GM23338 (cell line): ENCODE measurements around the gene AKR1E2. TPM values are rescaled to one million over a fixed set of nuclear protein-coding genes. Genes with fewer than 3 reads are reported as not detected.

Source experiments
- ATAC-seq: fragments of 200-7000 bp; cut with Tn5 transposase; 3 replicates; pipeline ENCODE4 v1.9.1; 2020
- DNase-seq: peaks from one replicate; pipeline ENCODE4 v3.0.0-alpha.2; 2015; ENCODE audit warnings: low spot score
- H2AFZ ChIP-seq: fragments of 200-600 bp; sonication (generic); 2 replicates; pipeline ENCODE4 v1.8.0; 2016; ENCODE audit warnings: antibody characterized with exemption, mild to moderate bottlenecking, moderate library complexity
- H3F3A ChIP-seq: fragments of 200-600 bp; sonication (generic); replicated peaks from 2 replicates; pipeline ENCODE4 v1.8.0; 2017; ENCODE audit warnings: antibody characterized with exemption, mixed run types, low read depth
- H3K27ac ChIP-seq: fragments of 200-600 bp; sonication (generic); 2 replicates; pipeline ENCODE4 v1.6.1; 2016; ENCODE audit warnings: low read depth
- H3K27me3 ChIP-seq: fragments of 200-600 bp; sonication (generic); 2 replicates; pipeline ENCODE4 v1.8.0; 2016; ENCODE audit warnings: mild to moderate bottlenecking, mixed run types, moderate library complexity; ENCODE audit not compliant: insufficient read depth
- H3K36me3 ChIP-seq: fragments of 200-600 bp; sonication (generic); 2 replicates; pipeline ENCODE4 v1.8.0; 2016; ENCODE audit warnings: mild to moderate bottlenecking; ENCODE audit not compliant: insufficient read depth
- H3K4me1 ChIP-seq: fragments of 200-600 bp; sonication (generic); 2 replicates; pipeline ENCODE4 v1.8.0; 2016; ENCODE audit warnings: mild to moderate bottlenecking, moderate library complexity; ENCODE audit not compliant: insufficient read depth
- H3K4me2 ChIP-seq: fragments of 200-600 bp; sonication (generic); 2 replicates; pipeline ENCODE4 v1.7.1; 2017; ENCODE audit warnings: mixed run types
- H3K4me3 ChIP-seq: fragments of 200-600 bp; sonication (generic); 2 replicates; pipeline ENCODE4 v1.6.1; 2016; ENCODE audit warnings: mixed run types
- H3K79me2 ChIP-seq: fragments of 200-600 bp; sonication (generic); replicated peaks from 2 replicates; pipeline ENCODE4 v1.8.0; 2017; ENCODE audit warnings: mild to moderate bottlenecking; ENCODE audit not compliant: insufficient read depth
- H3K9me2 ChIP-seq: fragments of 200-600 bp; sonication (generic); 2 replicates; pipeline ENCODE4 v1.8.0; 2017; ENCODE audit not compliant: insufficient read depth
- H4K20me1 ChIP-seq: fragments of 200-600 bp; sonication (generic); replicated peaks from 2 replicates; pipeline ENCODE4 v1.8.0; 2017; ENCODE audit warnings: mild to moderate bottlenecking; ENCODE audit not compliant: insufficient read depth
- H3K27ac Mint-ChIP-seq: 2 replicates; pipeline ENCODE4 v1.8.0; 2020; ENCODE audit warnings: inconsistent platforms, mild to moderate bottlenecking, moderate library complexity, mixed read lengths
- H3K27me3 Mint-ChIP-seq: 3 replicates; pipeline ENCODE4 v1.8.0; 2022; ENCODE audit warnings: low read depth, mild to moderate bottlenecking, moderate library complexity, mixed read lengths, inconsistent platforms; ENCODE audit not compliant: insufficient read depth, poor library complexity
- H3K36me3 Mint-ChIP-seq: 3 replicates; pipeline ENCODE4 v1.8.0; 2021; ENCODE audit warnings: low read depth, mild to moderate bottlenecking, inconsistent platforms, moderate library complexity, mixed read lengths
- H3K4me1 Mint-ChIP-seq: 3 replicates; pipeline ENCODE4 v1.8.0; 2020; ENCODE audit warnings: mild to moderate bottlenecking, inconsistent platforms, mixed read lengths
- H3K4me3 Mint-ChIP-seq: 3 replicates; pipeline ENCODE4 v1.8.0; 2021; ENCODE audit warnings: moderate library complexity, mild to moderate bottlenecking, inconsistent platforms, mixed read lengths
- H3K9me3 Mint-ChIP-seq: 3 replicates; pipeline ENCODE4 v1.8.0; 2020; ENCODE audit warnings: moderate library complexity, mild to moderate bottlenecking, inconsistent platforms, mixed read lengths
- CREB1 ChIP-seq: fragments of 250-450 bp; sonication (Bioruptor Pico); IDR thresholded peaks from 2 replicates; pipeline ENCODE4 v1.5.0; 2020; ENCODE audit warnings: low read depth, mild to moderate bottlenecking, moderate library complexity
- EZH2 ChIP-seq: fragments of 200-600 bp; sonication (generic); IDR thresholded peaks from one replicate; pipeline ENCODE4 v1.8.0; 2017; ENCODE audit warnings: antibody characterized with exemption, mild to moderate bottlenecking, low read depth; ENCODE audit not compliant: unreplicated experiment
- EZH2phosphoT487 ChIP-seq: fragments of 200-600 bp; sonication (generic); IDR thresholded peaks from one replicate; pipeline ENCODE4 v1.8.1; 2018; ENCODE audit warnings: antibody characterized with exemption; ENCODE audit not compliant: unreplicated experiment
- JUNB ChIP-seq: IDR thresholded peaks from one replicate; pipeline ENCODE4 v1.6.1; 2016; ENCODE audit warnings: antibody characterized with exemption; ENCODE audit not compliant: unreplicated experiment
- NANOG ChIP-seq: IDR thresholded peaks from 2 replicates; pipeline ENCODE4 v1.6.1; 2016; ENCODE audit warnings: antibody characterized with exemption, borderline replicate concordance
- ZNF114 ChIP-seq: fragments of 250-450 bp; sonication (Bioruptor Pico); IDR thresholded peaks from 2 replicates; pipeline ENCODE4 v1.5.0; 2020; ENCODE audit warnings: mild to moderate bottlenecking, moderate library complexity
- ZNF331 ChIP-seq: fragments of 250-450 bp; sonication (Bioruptor Pico); IDR thresholded peaks from 2 replicates; pipeline ENCODE4 v1.5.0; 2020; ENCODE audit warnings: low read depth, mild to moderate bottlenecking, moderate library complexity
- polyA plus RNA-seq: library from polyadenylated mRNA; unstranded; fragments of >200 nt; fragmentation: Nextera tagmentation; extraction: Ambion mirVana; gene quantifications from 2 replicates; pipeline ENCODE4 v1.2.1, GENCODE V29; 2016
- total RNA-seq: library from RNA; depleted of rRNA; stranded (reverse); fragments of >200 nt; shearing (Covaris generic); gene quantifications from 2 replicates; pipeline ENCODE4 v1.2.3, GENCODE V29; 2014
- TF ChIP-seq, protein P1 (sequence below): IDR thresholded peaks from one replicate; pipeline ENCODE4 v1.6.1; 2018; ENCODE audit warnings: antibody characterized with exemption; ENCODE audit not compliant: unreplicated experiment
- TF ChIP-seq, protein P2 (sequence below): IDR thresholded peaks from 2 replicates; pipeline ENCODE4 v1.6.1; 2016; ENCODE audit warnings: antibody characterized with exemption
- TF ChIP-seq, protein P3 (sequence below): fragments of 250-450 bp; sonication (Bioruptor Pico); IDR thresholded peaks from 2 replicates; pipeline ENCODE4 v1.5.0; 2020; ENCODE audit warnings: mild to moderate bottlenecking, moderate library complexity
- TF ChIP-seq, protein P4 (sequence below), 2 experiments: fragments of 200-600 bp in 1 of 2; sonication (generic) in 1 of 2; conservative IDR thresholded peaks; 2 replicates each; pipeline versions ENCODE4 v1.5.1 to v1.6.1; 2016 to 2017; ENCODE audit warnings: antibody characterized with exemption in 2 of 2, low read depth in 2 of 2, mild to moderate bottlenecking in 2 of 2, moderate library complexity in 1 of 2

The AKR1E2 gene
- total and polyA plus RNA-seq, 2 experiments from 2014 or later, result 2.2 to 4.3 TPM

DNA sequence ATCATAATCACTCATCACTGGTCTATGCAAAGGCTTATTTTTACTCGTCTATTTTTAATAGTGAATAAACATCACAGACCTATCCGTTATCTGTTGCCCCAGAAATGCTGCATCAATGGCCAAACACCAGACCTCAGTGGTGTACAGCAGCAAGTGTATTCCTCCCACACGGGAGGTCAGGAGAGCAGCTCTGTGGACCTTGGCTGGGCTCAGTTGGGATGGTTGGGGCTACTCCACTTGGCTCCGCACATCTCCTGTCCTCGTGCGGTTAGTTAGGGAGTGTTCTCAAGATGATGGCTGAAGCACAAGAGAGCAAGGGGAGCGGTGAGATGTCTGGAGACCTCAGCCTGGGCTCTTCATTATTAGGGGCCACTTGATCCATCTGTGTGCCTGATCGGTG lies 2.0 kb downstream of the AKR1E2 start:
- Histone ChIP-seq H3K36me3 (no peaks in the 10 kb centered on the region), H3K27ac (no peak overlapping the region), H3K4me2 (no peak overlapping the region), H3K27me3 (peaks cover 21% of the 10 kb centered on the region; the same call in 1 of the 2 replicates), H3F3A (0 out of 2 replicates have a peak, but pooled peaks cover 2% of the 10 kb centered on the region), H3K79me2 (no peaks in the 10 kb centered on the region), H3K4me1 (no peaks in the 10 kb centered on the region; the same call in 1 of the 2 replicates), H2AFZ (no peak overlapping the region), H3K9me2 (no peaks in the 10 kb centered on the region), H3K4me3 (no peak overlapping the region), H4K20me1 (no peaks in the 10 kb centered on the region)
- H3K9me3 Mint-ChIP-seq, result peaks cover 11% of the 10 kb centered on the region
- H3K27ac Mint-ChIP-seq, result no peak overlapping the region
- H3K36me3 Mint-ChIP-seq, result peaks cover 2% of the 10 kb centered on the region; the same call in 2 of the 3 replicates
- H3K4me3 Mint-ChIP-seq, result no peak overlapping the region
- no peak for ATAC-seq
- TF ChIP-seq, protein P1, sequence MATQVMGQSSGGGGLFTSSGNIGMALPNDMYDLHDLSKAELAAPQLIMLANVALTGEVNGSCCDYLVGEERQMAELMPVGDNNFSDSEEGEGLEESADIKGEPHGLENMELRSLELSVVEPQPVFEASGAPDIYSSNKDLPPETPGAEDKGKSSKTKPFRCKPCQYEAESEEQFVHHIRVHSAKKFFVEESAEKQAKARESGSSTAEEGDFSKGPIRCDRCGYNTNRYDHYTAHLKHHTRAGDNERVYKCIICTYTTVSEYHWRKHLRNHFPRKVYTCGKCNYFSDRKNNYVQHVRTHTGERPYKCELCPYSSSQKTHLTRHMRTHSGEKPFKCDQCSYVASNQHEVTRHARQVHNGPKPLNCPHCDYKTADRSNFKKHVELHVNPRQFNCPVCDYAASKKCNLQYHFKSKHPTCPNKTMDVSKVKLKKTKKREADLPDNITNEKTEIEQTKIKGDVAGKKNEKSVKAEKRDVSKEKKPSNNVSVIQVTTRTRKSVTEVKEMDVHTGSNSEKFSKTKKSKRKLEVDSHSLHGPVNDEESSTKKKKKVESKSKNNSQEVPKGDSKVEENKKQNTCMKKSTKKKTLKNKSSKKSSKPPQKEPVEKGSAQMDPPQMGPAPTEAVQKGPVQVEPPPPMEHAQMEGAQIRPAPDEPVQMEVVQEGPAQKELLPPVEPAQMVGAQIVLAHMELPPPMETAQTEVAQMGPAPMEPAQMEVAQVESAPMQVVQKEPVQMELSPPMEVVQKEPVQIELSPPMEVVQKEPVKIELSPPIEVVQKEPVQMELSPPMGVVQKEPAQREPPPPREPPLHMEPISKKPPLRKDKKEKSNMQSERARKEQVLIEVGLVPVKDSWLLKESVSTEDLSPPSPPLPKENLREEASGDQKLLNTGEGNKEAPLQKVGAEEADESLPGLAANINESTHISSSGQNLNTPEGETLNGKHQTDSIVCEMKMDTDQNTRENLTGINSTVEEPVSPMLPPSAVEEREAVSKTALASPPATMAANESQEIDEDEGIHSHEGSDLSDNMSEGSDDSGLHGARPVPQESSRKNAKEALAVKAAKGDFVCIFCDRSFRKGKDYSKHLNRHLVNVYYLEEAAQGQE, result no peak
- TF ChIP-seq, protein P2, sequence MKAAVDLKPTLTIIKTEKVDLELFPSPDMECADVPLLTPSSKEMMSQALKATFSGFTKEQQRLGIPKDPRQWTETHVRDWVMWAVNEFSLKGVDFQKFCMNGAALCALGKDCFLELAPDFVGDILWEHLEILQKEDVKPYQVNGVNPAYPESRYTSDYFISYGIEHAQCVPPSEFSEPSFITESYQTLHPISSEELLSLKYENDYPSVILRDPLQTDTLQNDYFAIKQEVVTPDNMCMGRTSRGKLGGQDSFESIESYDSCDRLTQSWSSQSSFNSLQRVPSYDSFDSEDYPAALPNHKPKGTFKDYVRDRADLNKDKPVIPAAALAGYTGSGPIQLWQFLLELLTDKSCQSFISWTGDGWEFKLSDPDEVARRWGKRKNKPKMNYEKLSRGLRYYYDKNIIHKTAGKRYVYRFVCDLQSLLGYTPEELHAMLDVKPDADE, result no peak
- TF ChIP-seq, protein P3, sequence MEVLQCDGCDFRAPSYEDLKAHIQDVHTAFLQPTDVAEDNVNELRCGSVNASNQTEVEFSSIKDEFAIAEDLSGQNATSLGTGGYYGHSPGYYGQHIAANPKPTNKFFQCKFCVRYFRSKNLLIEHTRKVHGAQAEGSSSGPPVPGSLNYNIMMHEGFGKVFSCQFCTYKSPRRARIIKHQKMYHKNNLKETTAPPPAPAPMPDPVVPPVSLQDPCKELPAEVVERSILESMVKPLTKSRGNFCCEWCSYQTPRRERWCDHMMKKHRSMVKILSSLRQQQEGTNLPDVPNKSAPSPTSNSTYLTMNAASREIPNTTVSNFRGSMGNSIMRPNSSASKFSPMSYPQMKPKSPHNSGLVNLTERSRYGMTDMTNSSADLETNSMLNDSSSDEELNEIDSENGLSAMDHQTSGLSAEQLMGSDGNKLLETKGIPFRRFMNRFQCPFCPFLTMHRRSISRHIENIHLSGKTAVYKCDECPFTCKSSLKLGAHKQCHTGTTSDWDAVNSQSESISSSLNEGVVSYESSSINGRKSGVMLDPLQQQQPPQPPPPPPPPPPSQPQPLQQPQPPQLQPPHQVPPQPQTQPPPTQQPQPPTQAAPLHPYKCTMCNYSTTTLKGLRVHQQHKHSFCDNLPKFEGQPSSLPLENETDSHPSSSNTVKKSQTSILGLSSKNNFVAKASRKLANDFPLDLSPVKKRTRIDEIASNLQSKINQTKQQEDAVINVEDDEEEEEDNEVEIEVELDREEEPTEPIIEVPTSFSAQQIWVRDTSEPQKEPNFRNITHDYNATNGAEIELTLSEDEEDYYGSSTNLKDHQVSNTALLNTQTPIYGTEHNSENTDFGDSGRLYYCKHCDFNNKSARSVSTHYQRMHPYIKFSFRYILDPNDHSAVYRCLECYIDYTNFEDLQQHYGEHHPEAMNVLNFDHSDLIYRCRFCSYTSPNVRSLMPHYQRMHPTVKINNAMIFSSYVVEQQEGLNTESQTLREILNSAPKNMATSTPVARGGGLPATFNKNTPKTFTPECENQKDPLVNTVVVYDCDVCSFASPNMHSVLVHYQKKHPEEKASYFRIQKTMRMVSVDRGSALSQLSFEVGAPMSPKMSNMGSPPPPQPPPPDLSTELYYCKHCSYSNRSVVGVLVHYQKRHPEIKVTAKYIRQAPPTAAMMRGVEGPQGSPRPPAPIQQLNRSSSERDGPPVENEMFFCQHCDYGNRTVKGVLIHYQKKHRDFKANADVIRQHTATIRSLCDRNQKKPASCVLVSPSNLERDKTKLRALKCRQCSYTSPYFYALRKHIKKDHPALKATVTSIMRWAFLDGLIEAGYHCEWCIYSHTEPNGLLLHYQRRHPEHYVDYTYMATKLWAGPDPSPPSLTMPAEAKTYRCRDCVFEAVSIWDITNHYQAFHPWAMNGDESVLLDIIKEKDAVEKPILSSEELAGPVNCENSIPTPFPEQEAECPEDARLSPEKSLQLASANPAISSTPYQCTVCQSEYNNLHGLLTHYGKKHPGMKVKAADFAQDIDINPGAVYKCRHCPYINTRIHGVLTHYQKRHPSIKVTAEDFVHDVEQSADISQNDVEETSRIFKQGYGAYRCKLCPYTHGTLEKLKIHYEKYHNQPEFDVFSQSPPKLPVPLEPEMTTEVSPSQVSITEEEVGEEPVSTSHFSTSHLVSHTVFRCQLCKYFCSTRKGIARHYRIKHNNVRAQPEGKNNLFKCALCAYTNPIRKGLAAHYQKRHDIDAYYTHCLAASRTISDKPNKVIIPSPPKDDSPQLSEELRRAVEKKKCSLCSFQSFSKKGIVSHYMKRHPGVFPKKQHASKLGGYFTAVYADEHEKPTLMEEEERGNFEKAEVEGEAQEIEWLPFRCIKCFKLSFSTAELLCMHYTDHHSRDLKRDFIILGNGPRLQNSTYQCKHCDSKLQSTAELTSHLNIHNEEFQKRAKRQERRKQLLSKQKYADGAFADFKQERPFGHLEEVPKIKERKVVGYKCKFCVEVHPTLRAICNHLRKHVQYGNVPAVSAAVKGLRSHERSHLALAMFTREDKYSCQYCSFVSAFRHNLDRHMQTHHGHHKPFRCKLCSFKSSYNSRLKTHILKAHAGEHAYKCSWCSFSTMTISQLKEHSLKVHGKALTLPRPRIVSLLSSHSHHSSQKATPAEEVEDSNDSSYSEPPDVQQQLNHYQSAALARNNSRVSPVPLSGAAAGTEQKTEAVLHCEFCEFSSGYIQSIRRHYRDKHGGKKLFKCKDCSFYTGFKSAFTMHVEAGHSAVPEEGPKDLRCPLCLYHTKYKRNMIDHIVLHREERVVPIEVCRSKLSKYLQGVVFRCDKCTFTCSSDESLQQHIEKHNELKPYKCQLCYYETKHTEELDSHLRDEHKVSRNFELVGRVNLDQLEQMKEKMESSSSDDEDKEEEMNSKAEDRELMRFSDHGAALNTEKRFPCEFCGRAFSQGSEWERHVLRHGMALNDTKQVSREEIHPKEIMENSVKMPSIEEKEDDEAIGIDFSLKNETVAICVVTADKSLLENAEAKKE (CRISPR knock-in tag), result no peak
- TF ChIP-seq NANOG (no peak), ZNF331 (no peak), ZNF114 (no peak), EZH2phosphoT487 (no peak), JUNB (no peak), CREB1 (no peak), EZH2 (no peak)
- TF ChIP-seq, protein P4, sequence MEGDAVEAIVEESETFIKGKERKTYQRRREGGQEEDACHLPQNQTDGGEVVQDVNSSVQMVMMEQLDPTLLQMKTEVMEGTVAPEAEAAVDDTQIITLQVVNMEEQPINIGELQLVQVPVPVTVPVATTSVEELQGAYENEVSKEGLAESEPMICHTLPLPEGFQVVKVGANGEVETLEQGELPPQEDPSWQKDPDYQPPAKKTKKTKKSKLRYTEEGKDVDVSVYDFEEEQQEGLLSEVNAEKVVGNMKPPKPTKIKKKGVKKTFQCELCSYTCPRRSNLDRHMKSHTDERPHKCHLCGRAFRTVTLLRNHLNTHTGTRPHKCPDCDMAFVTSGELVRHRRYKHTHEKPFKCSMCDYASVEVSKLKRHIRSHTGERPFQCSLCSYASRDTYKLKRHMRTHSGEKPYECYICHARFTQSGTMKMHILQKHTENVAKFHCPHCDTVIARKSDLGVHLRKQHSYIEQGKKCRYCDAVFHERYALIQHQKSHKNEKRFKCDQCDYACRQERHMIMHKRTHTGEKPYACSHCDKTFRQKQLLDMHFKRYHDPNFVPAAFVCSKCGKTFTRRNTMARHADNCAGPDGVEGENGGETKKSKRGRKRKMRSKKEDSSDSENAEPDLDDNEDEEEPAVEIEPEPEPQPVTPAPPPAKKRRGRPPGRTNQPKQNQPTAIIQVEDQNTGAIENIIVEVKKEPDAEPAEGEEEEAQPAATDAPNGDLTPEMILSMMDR (conservative IDR thresholded peaks at IDR 0.05; ENCODE audit: low read depth in 2 of 2), result no peak
- H3K4me1 Mint-ChIP-seq, result peaks cover 4% of the 10 kb centered on the region; the same call in 1 of the 3 replicates
- peaks cover 16% of the 10 kb centered on the region for H3K27me3 Mint-ChIP-seq
- no peak for DNase-seq
